ENCODE results near the gene TP53BP1. TPM values are rescaled to one million over a fixed set of nuclear protein-coding genes. Genes with fewer than 3 reads are reported as not detected.

Gene TP53BP1
- total and polyA plus RNA-seq, 3 donors from 2014 or later, result 50.0 to 133 (median 112) TPM

DNA sequence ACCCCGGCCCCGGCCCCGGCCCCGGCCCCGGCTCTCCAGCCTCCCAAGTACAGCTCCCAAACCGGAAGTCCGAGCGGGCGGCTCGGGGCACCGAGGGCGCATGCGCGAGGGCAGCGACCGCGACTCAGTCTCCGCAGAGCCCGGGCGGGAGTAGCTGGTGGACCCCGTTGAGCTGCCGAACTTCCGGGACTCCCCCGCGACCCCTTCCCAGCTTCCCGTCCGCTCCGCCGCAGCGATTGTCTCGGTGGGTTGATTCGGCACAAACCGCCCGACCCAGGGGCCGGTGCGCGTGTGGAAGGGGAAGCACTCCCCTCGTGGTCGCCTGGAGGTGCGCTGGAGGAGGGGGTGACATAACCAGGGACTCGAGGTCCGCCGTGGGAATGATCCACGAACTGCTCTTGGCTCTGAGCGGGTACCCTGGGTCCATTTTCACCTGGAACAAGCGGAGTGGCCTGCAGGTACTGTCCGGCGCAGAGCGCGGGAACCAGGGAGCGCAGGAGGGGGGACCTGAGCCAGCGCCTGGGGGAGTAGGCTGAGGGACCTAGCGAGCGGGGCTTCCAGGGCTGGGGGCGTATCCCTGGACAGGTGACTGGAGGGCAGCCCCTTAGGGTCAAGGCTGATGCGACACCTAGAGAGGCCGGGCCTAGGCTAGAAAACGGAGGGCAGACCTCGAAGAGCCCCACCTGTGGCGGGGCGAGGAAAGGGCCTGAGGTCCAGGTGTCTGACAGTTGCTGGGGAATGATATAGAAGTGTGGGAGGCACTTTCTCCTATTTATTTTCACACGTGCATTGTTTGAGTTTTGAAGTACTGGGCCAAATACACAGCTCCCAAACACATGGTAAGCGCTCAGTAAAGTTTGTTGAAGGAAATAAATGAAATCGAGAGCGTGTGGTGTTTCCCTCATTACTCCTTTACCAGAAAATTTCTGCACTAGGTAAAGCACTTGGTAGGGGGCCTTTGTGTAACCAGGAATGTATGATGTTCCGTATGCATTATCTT lies 121.7 kb downstream of the TP53BP1 start, which contains the start of the genes TUBGCP4 and ZSCAN29:
TSS of gene TUBGCP4 (plus strand) at position 127 of the 1,000 bp plus-strand sequence. CDS start at position 381, 254 bp downstream.
TSS of gene ZSCAN29 (minus strand) at position 69 of the 1,000 bp plus-strand sequence. CDS start 1,130 bp downstream, outside the sequence.
- peaks cover 11% of the 10 kb centered on the region for H3K4me1 ChIP-seq
- WGBS, 2 donors, result 4 to 14% methylated on average over 12 to 66 of the region's 66 CpGs
- peak within 1 kb of the TSS; percentile 95 for H3K4me3 ChIP-seq
- H3K9me3 ChIP-seq, result no peaks in the 10 kb centered on the region
- peak within 1 kb of the TSS; percentile 42 to 73 for H3K27ac ChIP-seq
- TF ChIP-seq POLR2A (IDR thresholded peaks at IDR 0.05), result no peak
- TF ChIP-seq, protein P1, sequence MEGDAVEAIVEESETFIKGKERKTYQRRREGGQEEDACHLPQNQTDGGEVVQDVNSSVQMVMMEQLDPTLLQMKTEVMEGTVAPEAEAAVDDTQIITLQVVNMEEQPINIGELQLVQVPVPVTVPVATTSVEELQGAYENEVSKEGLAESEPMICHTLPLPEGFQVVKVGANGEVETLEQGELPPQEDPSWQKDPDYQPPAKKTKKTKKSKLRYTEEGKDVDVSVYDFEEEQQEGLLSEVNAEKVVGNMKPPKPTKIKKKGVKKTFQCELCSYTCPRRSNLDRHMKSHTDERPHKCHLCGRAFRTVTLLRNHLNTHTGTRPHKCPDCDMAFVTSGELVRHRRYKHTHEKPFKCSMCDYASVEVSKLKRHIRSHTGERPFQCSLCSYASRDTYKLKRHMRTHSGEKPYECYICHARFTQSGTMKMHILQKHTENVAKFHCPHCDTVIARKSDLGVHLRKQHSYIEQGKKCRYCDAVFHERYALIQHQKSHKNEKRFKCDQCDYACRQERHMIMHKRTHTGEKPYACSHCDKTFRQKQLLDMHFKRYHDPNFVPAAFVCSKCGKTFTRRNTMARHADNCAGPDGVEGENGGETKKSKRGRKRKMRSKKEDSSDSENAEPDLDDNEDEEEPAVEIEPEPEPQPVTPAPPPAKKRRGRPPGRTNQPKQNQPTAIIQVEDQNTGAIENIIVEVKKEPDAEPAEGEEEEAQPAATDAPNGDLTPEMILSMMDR (IDR thresholded peaks at IDR 0.05), result no peak
- H3K36me3 ChIP-seq (ENCODE audit: low read depth, missing control alignments), result no peaks in the 10 kb centered on the region
- intact Hi-C loops (cut with DNase I; ENCODE audit: low total_unique reads), result no loop called here
- DNase-seq, result peak; percentile 84
- H3K27me3 ChIP-seq, result no peaks in the 10 kb centered on the region

DNA sequence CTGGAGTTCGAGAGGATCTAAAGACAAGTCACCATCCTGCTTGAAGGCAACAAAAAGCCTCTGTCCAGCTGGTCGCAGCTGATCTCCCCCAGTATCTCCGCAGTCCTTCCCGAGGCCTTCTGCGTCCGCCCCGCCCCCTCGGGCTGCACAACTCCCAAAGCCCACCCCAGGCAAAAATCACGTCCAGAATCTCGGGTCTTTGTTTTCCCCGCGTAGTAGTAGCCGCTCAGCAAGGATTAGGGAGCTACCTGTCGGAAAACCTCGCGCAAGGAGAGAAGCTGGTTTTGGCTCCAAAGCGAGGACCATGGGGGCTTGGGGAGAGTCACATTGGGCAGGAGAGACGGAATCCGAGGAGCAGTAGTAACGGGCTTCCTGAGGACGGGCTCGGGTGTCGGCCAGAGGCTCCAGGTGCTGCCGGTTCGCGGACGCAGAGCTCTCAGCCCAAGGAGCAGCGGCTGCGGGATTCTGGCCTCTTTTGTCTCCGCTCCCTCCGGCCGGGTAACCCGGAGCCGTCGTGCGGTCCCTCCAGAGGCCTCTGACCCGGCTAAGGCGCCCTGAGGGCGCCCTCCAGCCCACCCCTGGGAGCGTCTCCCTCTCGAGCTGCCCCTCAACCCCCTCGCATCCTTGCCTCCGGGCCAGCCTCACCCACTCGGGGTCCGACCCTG lies 122.5 kb downstream of the TP53BP1 start:
- H3K36me3 ChIP-seq (ENCODE audit: low read depth, missing control alignments), result no peaks in the 10 kb centered on the region
- intact Hi-C loops (cut with DNase I; ENCODE audit: low total_unique reads), result no loop called here
- H3K9me3 ChIP-seq, result no peaks in the 10 kb centered on the region
- peak; percentile 36 for DNase-seq
- H3K27me3 ChIP-seq, result no peaks in the 10 kb centered on the region
- H3K27ac ChIP-seq, result peak overlapping the region; percentile 42 to 73
- TF ChIP-seq POLR2A (IDR thresholded peaks at IDR 0.05), result no peak
- TF ChIP-seq, protein P1 (IDR thresholded peaks at IDR 0.05), result no peak
- H3K4me3 ChIP-seq, result peak overlapping the region; percentile 95
- WGBS, 2 donors, result 1 to 4% methylated on average over 23 to 45 of the region's 45 CpGs
- H3K4me1 ChIP-seq, result peaks cover 11% of the 10 kb centered on the region

DNA sequence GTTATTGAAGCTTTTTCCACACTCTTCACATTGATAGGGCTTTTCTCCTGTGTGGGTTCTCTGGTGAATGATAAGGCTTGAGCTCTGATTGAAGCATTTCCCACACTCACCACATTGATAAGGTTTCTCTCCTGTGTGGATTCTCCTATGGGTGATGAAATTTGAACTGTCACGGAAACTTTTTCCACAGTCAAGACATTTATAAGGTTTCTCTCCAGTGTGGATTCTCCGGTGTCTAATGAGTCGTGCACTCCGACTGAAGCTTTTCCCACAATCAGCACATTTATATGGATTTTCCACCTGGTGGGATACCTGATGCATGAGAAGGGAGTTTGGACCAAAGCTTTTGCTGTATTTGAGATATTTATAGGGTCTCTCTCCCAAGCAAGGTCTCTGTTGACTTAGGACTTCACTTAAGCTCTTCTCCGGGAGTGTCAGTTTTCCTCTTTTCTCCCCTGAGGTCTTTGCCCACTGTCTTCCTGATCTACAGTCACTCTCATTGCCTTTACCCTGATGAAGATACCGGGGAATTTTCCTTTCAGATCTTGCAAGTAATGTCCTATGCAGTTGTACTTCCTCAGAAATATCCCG lies 131.5 kb downstream of the TP53BP1 start:
- no peaks in the 10 kb centered on the region for H3K9me3 ChIP-seq
- intact Hi-C loops (cut with DNase I; ENCODE audit: low total_unique reads), result no loop called here
- no peaks in the 10 kb centered on the region for H3K4me1 ChIP-seq
- WGBS, 2 donors, result 98 to 99% methylated on average over 7 of the region's 7 CpGs
- no peaks in the 10 kb centered on the region for H3K27me3 ChIP-seq
- TF ChIP-seq, protein P1 (IDR thresholded peaks at IDR 0.05), result no peak
- TF ChIP-seq POLR2A (IDR thresholded peaks at IDR 0.05), result no peak
- DNase-seq, result no peak
- H3K27ac ChIP-seq, result no peak overlapping the region
- H3K4me3 ChIP-seq, result no peak overlapping the region
- H3K36me3 ChIP-seq (ENCODE audit: low read depth, missing control alignments), result no peaks in the 10 kb centered on the region

DNA sequence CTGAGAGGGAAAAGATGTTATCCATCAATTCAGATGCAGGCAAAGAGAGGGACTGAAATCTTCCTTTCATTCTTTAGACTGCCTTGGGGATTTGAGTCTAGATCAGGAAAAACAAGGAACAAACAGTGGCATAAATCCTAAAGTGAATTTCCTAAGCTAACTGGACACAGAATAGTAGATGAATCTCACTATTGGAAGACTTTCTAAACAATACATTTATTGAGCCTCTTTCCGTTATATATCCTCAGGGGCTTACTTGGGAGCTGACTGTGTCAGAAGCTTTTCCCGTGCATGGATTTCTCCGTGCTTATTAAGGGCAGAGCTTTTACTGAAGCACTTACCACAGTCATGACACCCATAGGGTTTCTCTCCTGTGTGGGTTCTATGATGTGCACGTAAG lies 132.1 kb downstream of the TP53BP1 start:
- H3K27ac ChIP-seq, result no peak overlapping the region
- intact Hi-C loops (cut with DNase I; ENCODE audit: low total_unique reads), result no loop called here
- no peak for DNase-seq
- H3K9me3 ChIP-seq, result no peaks in the 10 kb centered on the region
- H3K36me3 ChIP-seq (ENCODE audit: low read depth, missing control alignments), result no peaks in the 10 kb centered on the region
- H3K4me3 ChIP-seq, result no peak overlapping the region
- TF ChIP-seq, protein P1 (IDR thresholded peaks at IDR 0.05), result no peak
- no peak for TF ChIP-seq POLR2A (IDR thresholded peaks at IDR 0.05)
- H3K27me3 ChIP-seq, result no peaks in the 10 kb centered on the region
- WGBS, 2 donors, result 96 to 97% methylated on average over 4 of the region's 4 CpGs
- no peaks in the 10 kb centered on the region for H3K4me1 ChIP-seq

Other genes with a start within 250 kb of the TP53BP1 start
- gene TGM5, start 226.2 kb downstream of the TP53BP1 start, total RNA-seq, result 1 to 10 TPM in 1 of 2 donors, under 1 TPM in 1; 0.43 to 2.1 TPM
- gene TGM5, start 226.2 kb downstream of the TP53BP1 start, polyA plus RNA-seq (ENCODE audit: insufficient read depth, low read depth, low replicate concordance), result 0.24 TPM
- gene TGM7, start 190.9 kb downstream of the TP53BP1 start, total RNA-seq, result under 1 TPM; 0.37 to 0.63 TPM
- 2.0 TPM for gene TGM7, start 190.9 kb downstream of the TP53BP1 start, polyA plus RNA-seq (ENCODE audit: insufficient read depth, low read depth, low replicate concordance)
- 1 to 10 TPM; 5.2 to 6.4 TPM for gene LCMT2, start 162.6 kb downstream of the TP53BP1 start, total RNA-seq
- gene LCMT2, start 162.6 kb downstream of the TP53BP1 start, polyA plus RNA-seq (ENCODE audit: insufficient read depth, low read depth, low replicate concordance), result 9.1 TPM
- gene ZSCAN29, start 122.1 kb downstream of the TP53BP1 start, total RNA-seq, result 10 to 100 TPM; 25.3 to 42.8 TPM
- 62.5 TPM for gene ZSCAN29, start 122.1 kb downstream of the TP53BP1 start, polyA plus RNA-seq (ENCODE audit: insufficient read depth, low read depth, low replicate concordance)
- 10 to 100 TPM; 13.3 to 20.5 TPM for gene TUBGCP4, start 122.1 kb downstream of the TP53BP1 start, total RNA-seq
- gene TUBGCP4, start 122.1 kb downstream of the TP53BP1 start, polyA plus RNA-seq (ENCODE audit: insufficient read depth, low read depth, low replicate concordance), result 18.0 TPM
- 10 to 100 TPM; 17.7 to 19.1 TPM for gene MAP1A, start 24.5 kb upstream of the TP53BP1 start, total RNA-seq
- 11.4 TPM for gene MAP1A, start 24.5 kb upstream of the TP53BP1 start, polyA plus RNA-seq (ENCODE audit: insufficient read depth, low read depth, low replicate concordance)
- gene PPIP5K1, start 97.1 kb upstream of the TP53BP1 start, total RNA-seq, result 100 to 1,000 TPM; 138 to 165 TPM
- gene PPIP5K1, start 97.1 kb upstream of the TP53BP1 start, polyA plus RNA-seq (ENCODE audit: insufficient read depth, low read depth, low replicate concordance), result 44.9 TPM
- under 1 TPM in 1 of 2 donors, not detected in 1; 0.56 TPM for gene CKMT1B, start 100.9 kb upstream of the TP53BP1 start, total RNA-seq
- gene CKMT1B, start 100.9 kb upstream of the TP53BP1 start, polyA plus RNA-seq (ENCODE audit: insufficient read depth, low read depth, low replicate concordance), result 0.57 TPM
- gene STRC, start 125.6 kb upstream of the TP53BP1 start, total RNA-seq, result 10 to 100 TPM; 10.1 to 20.1 TPM
- 10.6 TPM for gene STRC, start 125.6 kb upstream of the TP53BP1 start, polyA plus RNA-seq (ENCODE audit: insufficient read depth, low read depth, low replicate concordance)
- 10 to 100 TPM; 29.7 to 49.6 TPM for gene CATSPER2, start 155.7 kb upstream of the TP53BP1 start, total RNA-seq
- gene CATSPER2, start 155.7 kb upstream of the TP53BP1 start, polyA plus RNA-seq (ENCODE audit: insufficient read depth, low read depth, low replicate concordance), result 59.0 TPM
- 1 to 10 TPM in 1 of 2 donors, under 1 TPM in 1; 0.68 to 1.2 TPM for gene CKMT1A, start 200.7 kb upstream of the TP53BP1 start, total RNA-seq
- 1.4 TPM for gene CKMT1A, start 200.7 kb upstream of the TP53BP1 start, polyA plus RNA-seq (ENCODE audit: insufficient read depth, low read depth, low replicate concordance)

All from testis (tissue), 3 donors.